ENCODE data around the gene RBM15B. TPM values are rescaled to one million over a fixed set of nuclear protein-coding genes. Genes with fewer than 3 reads are reported as not detected.

The RBM15B gene
- total and polyA plus RNA-seq, 2 experiments from 2014 or later, result 16.3 to 57.9 TPM

- H3K27me3 Mint-ChIP-seq (ENCODE audit: insufficient read depth, low read depth, poor library complexity), result peaks cover 4% of the 10 kb centered on the region
- ATAC-seq (peak; percentile 2; the same call in 1 of the 3 replicates), DNase-seq (ENCODE audit: low spot score) (peak; percentile 57)
- H3F3A ChIP-seq (replicated peaks; ENCODE audit: low read depth), result peaks cover 14% of the 10 kb centered on the region
- peaks cover 19% of the 10 kb centered on the region for H3K36me3 Mint-ChIP-seq (ENCODE audit: low read depth)
- H4K20me1 ChIP-seq (replicated peaks; ENCODE audit: insufficient read depth), result peaks cover 16% of the 10 kb centered on the region
- no peaks in the 10 kb centered on the region for H3K9me3 Mint-ChIP-seq
- H3K9me2 ChIP-seq (ENCODE audit: insufficient read depth), result no peaks in the 10 kb centered on the region
- no peaks in the 10 kb centered on the region for H3K27me3 ChIP-seq (ENCODE audit: insufficient read depth)
- peaks cover 30% of the 10 kb centered on the region for H3K4me1 Mint-ChIP-seq
- no peak overlapping the region for H3K4me3 ChIP-seq
- no peak overlapping the region for H2AFZ ChIP-seq
- no peak overlapping the region for H3K4me2 ChIP-seq
- no peaks in the 10 kb centered on the region for H3K36me3 ChIP-seq (ENCODE audit: insufficient read depth)
- H3K27ac Mint-ChIP-seq, result no peak overlapping the region
- H3K4me1 ChIP-seq (ENCODE audit: insufficient read depth), result peaks cover 27% of the 10 kb centered on the region
- 0 out of 2 replicates have a peak overlapping the region, but pooled peaks have one; percentile 14 for H3K27ac ChIP-seq (ENCODE audit: low read depth)
- peaks cover 28% of the 10 kb centered on the region for H3K79me2 ChIP-seq (replicated peaks; ENCODE audit: insufficient read depth)
- TF ChIP-seq ZNF114 (CRISPR knock-in tag; IDR thresholded peaks at IDR 0.05) (no peak), ETS1 (IDR thresholded peaks at IDR 0.05) (no peak), CTCF (conservative IDR thresholded peaks at IDR 0.05; ENCODE audit: low read depth in 2 of 2) (peak in 1 of 2 experiments; percentile 36; a peak in 3 of 4 replicates), POLR2AphosphoS5 (IDR thresholded peaks at IDR 0.05; ENCODE audit: low read depth) (no peak)
- no peak overlapping the region for H3K4me3 Mint-ChIP-seq
Observed at GRCh38 chr3:51382076-51382745, 8.9 kb upstream of the RBM15B start.

DNA sequence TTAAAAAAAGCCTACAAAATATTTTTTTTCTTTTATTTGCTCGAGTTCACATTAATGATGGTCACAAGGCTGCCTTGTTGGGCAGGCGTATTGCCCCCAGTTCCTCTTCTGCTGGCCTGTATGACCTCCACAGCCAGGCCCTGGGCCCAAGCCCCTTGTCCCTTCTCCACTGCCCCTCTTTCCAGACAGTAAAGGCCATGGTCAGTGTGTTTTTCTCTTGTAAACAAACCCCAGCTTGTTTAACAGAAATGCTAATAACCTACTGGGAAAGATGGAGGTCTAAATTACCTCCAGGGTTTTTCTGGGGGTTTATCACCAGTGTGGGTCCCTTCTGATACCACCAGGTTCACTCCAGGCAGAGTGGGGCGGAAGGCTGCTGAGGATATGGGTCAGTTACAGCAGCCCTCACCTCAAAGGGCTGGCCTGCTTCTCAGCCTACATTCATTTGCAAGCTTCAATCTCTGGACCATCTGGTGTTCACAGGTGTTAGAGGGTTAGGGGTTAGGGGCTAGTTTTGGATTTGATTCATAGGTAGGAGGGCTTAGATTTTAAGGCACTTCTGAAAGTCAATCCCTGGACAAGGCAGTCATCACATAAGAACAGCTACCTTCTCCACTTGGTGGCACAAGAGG lies 8.0 kb upstream of the RBM15B start:
- Histone ChIP-seq H3K36me3 (ENCODE audit: insufficient read depth) (peaks cover 8% of the 10 kb centered on the region), H3K4me2 (peak overlapping the region; percentile 83; the same call in 1 of the 2 replicates), H3K4me1 (ENCODE audit: insufficient read depth) (peaks cover 30% of the 10 kb centered on the region), H3K27ac (ENCODE audit: low read depth) (no peak overlapping the region), H3K27me3 (ENCODE audit: insufficient read depth) (no peaks in the 10 kb centered on the region), H3F3A (replicated peaks; ENCODE audit: low read depth) (peaks cover 23% of the 10 kb centered on the region), H3K9me2 (ENCODE audit: insufficient read depth) (no peaks in the 10 kb centered on the region), H4K20me1 (replicated peaks; ENCODE audit: insufficient read depth) (peaks cover 22% of the 10 kb centered on the region), H3K4me3 (peak overlapping the region; percentile 83; the same call in 1 of the 2 replicates), H2AFZ (no peak overlapping the region), H3K79me2 (replicated peaks; ENCODE audit: insufficient read depth) (peaks cover 37% of the 10 kb centered on the region)
- peaks cover 35% of the 10 kb centered on the region for H3K4me1 Mint-ChIP-seq
- peaks cover 4% of the 10 kb centered on the region for H3K27me3 Mint-ChIP-seq (ENCODE audit: insufficient read depth, low read depth, poor library complexity)
- 0 out of 2 replicates have a peak overlapping the region, but pooled peaks have one; percentile 44 for H3K27ac Mint-ChIP-seq
- DNase-seq (ENCODE audit: low spot score) (no peak), ATAC-seq (no peak)
- H3K36me3 Mint-ChIP-seq (ENCODE audit: low read depth), result peaks cover 25% of the 10 kb centered on the region
- H3K4me3 Mint-ChIP-seq, result peak overlapping the region; percentile 99
- TF ChIP-seq JUNB (IDR thresholded peaks at IDR 0.05; ENCODE audit: unreplicated experiment), result no peak
- TF ChIP-seq NANOG (IDR thresholded peaks at IDR 0.05; ENCODE audit: borderline replicate concordance), result no peak
- TF ChIP-seq ETS1 (IDR thresholded peaks at IDR 0.05), result no peak
- no peak for TF ChIP-seq ZNF114 (CRISPR knock-in tag; IDR thresholded peaks at IDR 0.05)
- 0 out of 4 replicates have a peak, but pooled peaks of 1 of the 2 experiments have one; percentile 16 for TF ChIP-seq CTCF (conservative IDR thresholded peaks at IDR 0.05; ENCODE audit: low read depth in 2 of 2)
- no peak for TF ChIP-seq STAT1 (IDR thresholded peaks at IDR 0.05; ENCODE audit: unreplicated experiment)
- no peak for TF ChIP-seq POLR2AphosphoS5 (IDR thresholded peaks at IDR 0.05; ENCODE audit: low read depth)
- H3K9me3 Mint-ChIP-seq, result no peaks in the 10 kb centered on the region
